ENCODE measurements around the gene MOB3A. TPM values are rescaled to one million over a fixed set of nuclear protein-coding genes. Genes with fewer than 3 reads are reported as not detected.

The MOB3A gene
- total RNA-seq, 2 donors from 2014 or later, result 37.8 to 50.9 TPM

DNA sequence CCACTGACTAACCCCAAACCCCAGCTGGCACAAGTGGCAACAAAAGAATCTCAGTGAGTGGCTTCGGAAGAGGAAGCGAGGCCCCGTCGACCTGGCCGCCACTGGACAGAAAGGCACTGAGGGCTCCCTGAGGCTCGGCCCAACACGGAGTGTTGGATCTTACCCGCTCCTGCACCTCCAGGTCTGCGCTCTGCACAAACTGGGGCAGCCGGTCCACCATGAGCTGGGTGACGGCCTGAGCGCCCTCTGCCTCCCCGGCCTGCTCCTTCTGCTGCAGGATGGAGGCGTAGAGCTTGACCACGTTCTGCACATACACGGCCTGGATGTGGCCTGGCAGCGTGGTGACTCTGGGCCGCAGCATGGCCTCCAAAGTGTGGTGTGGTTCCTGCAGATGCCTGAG is 22.3 kb upstream of the MOB3A start:
- H3K36me3 ChIP-seq, result peaks cover 86% of the 10 kb centered on the region
- no peak overlapping the region for H3K4me3 ChIP-seq
- no peaks in the 10 kb centered on the region for H3K27me3 ChIP-seq (replicated peaks; ENCODE audit: insufficient read depth)
- H3K27ac ChIP-seq, result no peak overlapping the region
- H3K9me3 ChIP-seq, result no peaks in the 10 kb centered on the region
- DNase-seq (ENCODE audit: low spot score), result no peak
- peaks cover 0 to 4% of the 10 kb centered on the region in 2 donors for H3K4me1 ChIP-seq (ENCODE audit: control insufficient read depth in 1 of 2, low read depth in 2 of 2)
- TF ChIP-seq, protein P1, sequence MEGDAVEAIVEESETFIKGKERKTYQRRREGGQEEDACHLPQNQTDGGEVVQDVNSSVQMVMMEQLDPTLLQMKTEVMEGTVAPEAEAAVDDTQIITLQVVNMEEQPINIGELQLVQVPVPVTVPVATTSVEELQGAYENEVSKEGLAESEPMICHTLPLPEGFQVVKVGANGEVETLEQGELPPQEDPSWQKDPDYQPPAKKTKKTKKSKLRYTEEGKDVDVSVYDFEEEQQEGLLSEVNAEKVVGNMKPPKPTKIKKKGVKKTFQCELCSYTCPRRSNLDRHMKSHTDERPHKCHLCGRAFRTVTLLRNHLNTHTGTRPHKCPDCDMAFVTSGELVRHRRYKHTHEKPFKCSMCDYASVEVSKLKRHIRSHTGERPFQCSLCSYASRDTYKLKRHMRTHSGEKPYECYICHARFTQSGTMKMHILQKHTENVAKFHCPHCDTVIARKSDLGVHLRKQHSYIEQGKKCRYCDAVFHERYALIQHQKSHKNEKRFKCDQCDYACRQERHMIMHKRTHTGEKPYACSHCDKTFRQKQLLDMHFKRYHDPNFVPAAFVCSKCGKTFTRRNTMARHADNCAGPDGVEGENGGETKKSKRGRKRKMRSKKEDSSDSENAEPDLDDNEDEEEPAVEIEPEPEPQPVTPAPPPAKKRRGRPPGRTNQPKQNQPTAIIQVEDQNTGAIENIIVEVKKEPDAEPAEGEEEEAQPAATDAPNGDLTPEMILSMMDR (IDR thresholded peaks at IDR 0.05), result no peak
- ATAC-seq (ENCODE audit: insufficient number of reproducible peaks, low FRiP score, low read depth), result no peak

DNA sequence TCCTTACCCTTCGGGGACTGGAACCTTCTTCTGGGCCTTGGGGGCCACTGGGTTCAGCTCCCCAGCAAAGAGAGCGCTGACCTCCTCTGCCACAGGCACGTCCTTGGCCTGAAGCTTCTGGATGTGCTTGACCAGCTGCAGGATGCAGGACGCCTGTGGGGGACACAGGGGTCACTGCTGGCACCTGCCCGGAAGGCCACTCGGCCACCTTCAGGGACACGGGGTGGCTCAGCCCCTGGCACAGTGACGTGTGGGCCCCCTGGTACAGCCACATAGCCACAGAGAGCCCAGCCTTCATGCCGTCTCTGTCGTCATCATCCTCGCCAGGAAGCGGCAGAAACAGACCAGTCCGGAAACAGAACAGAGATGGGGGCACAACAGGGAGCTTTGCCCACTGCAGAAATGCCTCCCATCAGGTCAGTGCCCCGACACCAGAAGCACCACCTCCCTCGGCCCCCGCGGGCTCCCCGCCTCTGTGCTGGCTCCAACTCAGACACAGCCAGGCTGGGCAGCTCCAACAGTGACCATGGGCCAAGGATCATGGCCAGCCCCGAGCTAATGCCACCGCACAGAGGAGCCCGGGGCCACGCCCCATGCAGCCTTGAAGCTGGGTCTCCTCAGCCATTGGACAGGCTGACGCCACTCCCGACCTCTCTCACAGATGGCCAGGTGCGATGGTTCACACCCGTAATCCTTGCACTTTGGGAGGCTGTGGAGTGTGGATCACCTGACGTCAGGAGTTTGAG is 21.3 kb upstream of the MOB3A start:
- ATAC-seq (ENCODE audit: insufficient number of reproducible peaks, low FRiP score, low read depth) (no peak), DNase-seq (ENCODE audit: low spot score) (no peak)
- no peak overlapping the region for H3K4me3 ChIP-seq
- TF ChIP-seq, protein P1 (IDR thresholded peaks at IDR 0.05), result no peak
- peaks cover 87% of the 10 kb centered on the region for H3K36me3 ChIP-seq
- H3K27ac ChIP-seq, result no peak overlapping the region
- peaks cover 0 to 4% of the 10 kb centered on the region in 2 donors for H3K4me1 ChIP-seq (ENCODE audit: control insufficient read depth in 1 of 2, low read depth in 2 of 2)
- H3K27me3 ChIP-seq (replicated peaks; ENCODE audit: insufficient read depth), result no peaks in the 10 kb centered on the region
- H3K9me3 ChIP-seq, result no peaks in the 10 kb centered on the region

DNA sequence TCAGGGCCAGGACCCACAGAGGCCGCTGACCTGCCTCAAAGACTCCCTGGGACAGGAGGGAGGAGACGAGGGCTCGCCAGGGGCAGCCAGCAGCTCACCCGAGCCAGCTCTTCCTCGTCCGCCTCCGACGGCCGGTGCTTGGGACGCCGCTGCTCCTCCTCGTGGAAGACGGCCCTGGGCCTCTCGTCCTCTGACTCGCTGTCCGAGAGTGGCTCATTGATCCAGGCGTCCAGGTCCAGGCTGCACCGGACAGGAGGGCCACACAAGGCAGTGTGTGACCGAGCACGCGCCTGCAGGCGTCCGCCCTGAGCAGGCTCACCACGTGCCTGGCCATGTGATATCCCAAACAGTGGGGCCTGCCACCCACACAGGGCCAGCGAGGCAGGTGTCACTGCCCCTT is 20.4 kb upstream of the MOB3A start:
- ATAC-seq (ENCODE audit: insufficient number of reproducible peaks, low FRiP score, low read depth) (no peak), DNase-seq (ENCODE audit: low spot score) (no peak)
- H3K4me3 ChIP-seq, result no peak overlapping the region
- H3K36me3 ChIP-seq, result peaks cover 91% of the 10 kb centered on the region
- H3K27me3 ChIP-seq (replicated peaks; ENCODE audit: insufficient read depth), result no peaks in the 10 kb centered on the region
- no peak overlapping the region for H3K27ac ChIP-seq
- TF ChIP-seq, protein P1 (IDR thresholded peaks at IDR 0.05), result no peak
- H3K4me1 ChIP-seq (ENCODE audit: control insufficient read depth in 1 of 2, low read depth in 2 of 2), result peaks cover 0 to 4% of the 10 kb centered on the region in 2 donors
- H3K9me3 ChIP-seq, result no peaks in the 10 kb centered on the region

DNA sequence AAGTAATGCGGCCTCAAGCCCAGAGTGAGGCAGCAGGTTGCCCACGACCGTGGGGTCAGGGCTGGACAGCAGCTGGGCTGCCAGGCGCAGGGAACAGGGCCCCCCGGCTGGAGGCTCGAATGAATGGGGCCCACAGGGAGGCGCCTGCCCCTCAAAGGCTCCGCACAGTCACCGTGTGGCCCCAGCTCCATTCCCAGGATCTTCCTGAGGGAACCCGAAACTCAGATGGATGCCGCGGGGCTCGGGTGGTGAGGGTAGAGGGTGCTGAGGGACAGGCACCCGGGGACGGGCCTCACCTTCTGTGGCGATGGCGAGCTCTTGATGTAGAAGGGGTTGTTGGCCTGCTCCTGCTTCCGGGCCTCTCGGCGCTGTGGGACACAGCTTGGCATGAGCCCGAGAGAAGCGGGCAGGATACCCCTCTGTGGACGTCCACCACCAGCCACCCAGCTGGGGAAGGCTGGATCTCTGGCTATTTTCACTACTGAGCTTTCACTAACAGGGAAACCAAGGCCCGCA is 19.8 kb upstream of the MOB3A start:
- no peaks in the 10 kb centered on the region for H3K27me3 ChIP-seq (replicated peaks; ENCODE audit: insufficient read depth)
- H3K4me3 ChIP-seq, result no peak overlapping the region
- peaks cover 0 to 4% of the 10 kb centered on the region in 2 donors for H3K4me1 ChIP-seq (ENCODE audit: control insufficient read depth in 1 of 2, low read depth in 2 of 2)
- no peak overlapping the region for H3K27ac ChIP-seq
- no peaks in the 10 kb centered on the region for H3K9me3 ChIP-seq
- TF ChIP-seq, protein P1 (IDR thresholded peaks at IDR 0.05), result no peak
- H3K36me3 ChIP-seq, result peaks cover 92% of the 10 kb centered on the region
- DNase-seq (ENCODE audit: low spot score) (no peak), ATAC-seq (ENCODE audit: insufficient number of reproducible peaks, low FRiP score, low read depth) (no peak)

DNA sequence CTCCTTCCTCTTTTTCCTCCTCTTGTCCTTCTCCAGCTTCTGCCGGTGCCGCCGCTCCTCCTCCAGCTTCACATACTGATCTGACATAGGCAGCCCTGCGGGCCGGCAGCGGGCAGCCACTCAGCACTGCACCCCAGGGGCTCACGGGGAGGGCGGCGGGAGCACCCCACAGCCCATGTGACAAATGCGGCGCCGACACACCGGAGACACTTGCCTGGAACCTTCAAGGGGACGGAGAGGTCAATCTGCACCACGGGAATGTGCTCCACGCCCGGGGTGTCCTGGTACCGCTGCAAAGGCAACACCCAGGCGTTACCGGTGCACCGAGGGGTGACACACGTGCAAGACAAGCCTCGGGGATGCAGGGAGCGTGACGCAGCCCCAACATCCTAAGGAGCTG is 19.2 kb upstream of the MOB3A start:
- no peaks in the 10 kb centered on the region for H3K9me3 ChIP-seq
- no peak overlapping the region for H3K27ac ChIP-seq
- TF ChIP-seq, protein P1 (IDR thresholded peaks at IDR 0.05), result no peak
- H3K4me1 ChIP-seq (ENCODE audit: control insufficient read depth in 1 of 2, low read depth in 2 of 2), result peaks cover 0 to 4% of the 10 kb centered on the region in 2 donors
- H3K27me3 ChIP-seq (replicated peaks; ENCODE audit: insufficient read depth), result no peaks in the 10 kb centered on the region
- H3K4me3 ChIP-seq, result no peak overlapping the region
- DNase-seq (ENCODE audit: low spot score) (no peak), ATAC-seq (ENCODE audit: insufficient number of reproducible peaks, low FRiP score, low read depth) (no peak)
- H3K36me3 ChIP-seq, result peaks cover 92% of the 10 kb centered on the region
